HG03139 (cell line): ENCODE data around the gene CHST8.

ENCODE experiments used
- ATAC-seq: cut with Tn5 transposase; IDR thresholded peaks from one replicate; pipeline ENCODE4 v1.9.1; 2021; ENCODE audit not compliant: unreplicated experiment

Gene CHST8

DNA sequence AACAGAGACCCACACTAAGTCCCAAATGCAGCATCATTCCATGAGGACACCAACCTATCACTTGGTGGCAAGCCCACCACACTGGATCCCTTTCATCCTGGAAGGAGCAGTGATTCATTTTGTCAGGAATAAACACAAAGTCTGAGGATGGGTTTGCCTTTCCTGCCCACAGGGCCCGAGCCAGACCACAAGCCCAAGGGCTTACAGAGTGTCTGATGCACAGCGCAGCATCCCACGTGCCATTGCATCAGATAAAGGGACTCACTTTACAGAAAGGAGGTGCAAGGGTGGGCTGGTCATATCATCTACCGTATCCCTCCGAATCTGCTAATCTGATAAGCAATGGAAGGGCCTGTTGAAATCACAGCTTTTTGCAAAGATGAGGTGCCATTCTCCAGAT is 162.7 kb downstream of the CHST8 start:
- ATAC-seq = no peak

DNA sequence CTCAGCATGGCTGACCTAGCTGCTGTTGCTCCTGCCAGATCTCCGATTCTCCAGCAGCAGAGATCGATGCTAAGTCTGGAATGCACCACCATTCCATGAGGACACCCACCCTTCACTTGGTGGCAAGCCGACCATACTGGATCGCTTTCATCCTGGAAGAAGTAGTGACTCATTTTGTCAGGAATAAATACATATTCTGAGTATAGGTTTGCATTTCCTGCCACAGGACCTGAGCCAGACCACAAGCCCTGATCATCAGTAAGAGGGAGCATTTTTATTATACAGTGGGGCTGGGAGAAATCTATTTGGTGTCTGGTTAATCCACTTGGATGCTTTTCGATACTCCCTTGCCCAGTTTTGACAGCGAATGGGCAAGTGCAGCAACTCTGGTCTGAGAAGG is 164.0 kb downstream of the CHST8 start:
- no peak for ATAC-seq

DNA sequence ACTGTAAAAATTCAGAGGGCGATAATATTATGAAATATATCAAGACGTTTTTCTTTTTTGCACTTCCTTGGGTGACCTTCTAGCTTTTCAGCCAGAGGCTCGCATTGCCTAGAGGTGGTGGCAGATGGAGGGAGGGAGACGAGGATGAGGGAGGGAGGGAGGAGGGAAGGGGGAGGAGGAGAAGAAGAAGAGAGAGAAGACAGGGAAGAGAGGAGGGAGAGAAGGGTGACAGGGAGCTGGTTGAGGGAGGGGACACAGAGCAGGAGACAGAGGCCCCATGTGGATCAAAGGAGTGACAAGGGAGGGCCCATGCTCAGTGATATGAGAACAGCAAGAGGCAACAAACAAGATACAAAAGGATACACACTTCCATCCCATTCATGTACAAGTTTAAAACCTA is 166.9 kb downstream of the CHST8 start:
- no peak for ATAC-seq

DNA sequence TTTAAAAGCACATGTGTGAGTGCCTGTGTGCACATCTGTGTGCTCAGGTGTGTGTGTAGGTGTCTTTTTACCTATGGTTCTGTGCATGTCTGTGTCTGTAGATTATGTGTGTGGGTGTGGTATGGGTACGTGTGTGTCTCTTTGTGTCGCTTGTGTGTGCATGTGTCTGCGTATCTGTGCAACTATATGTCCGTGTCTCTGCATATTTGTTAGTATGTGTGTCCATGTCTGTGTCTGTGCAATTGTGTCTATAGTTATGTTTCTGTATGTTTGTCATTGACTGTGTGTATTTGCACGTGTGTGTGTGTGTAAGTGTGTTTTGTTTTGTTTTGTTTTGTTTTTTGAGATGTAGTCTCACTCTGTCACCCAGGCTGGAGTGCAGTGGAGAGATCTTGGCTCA is 167.6 kb downstream of the CHST8 start:
- ATAC-seq = no peak

DNA sequence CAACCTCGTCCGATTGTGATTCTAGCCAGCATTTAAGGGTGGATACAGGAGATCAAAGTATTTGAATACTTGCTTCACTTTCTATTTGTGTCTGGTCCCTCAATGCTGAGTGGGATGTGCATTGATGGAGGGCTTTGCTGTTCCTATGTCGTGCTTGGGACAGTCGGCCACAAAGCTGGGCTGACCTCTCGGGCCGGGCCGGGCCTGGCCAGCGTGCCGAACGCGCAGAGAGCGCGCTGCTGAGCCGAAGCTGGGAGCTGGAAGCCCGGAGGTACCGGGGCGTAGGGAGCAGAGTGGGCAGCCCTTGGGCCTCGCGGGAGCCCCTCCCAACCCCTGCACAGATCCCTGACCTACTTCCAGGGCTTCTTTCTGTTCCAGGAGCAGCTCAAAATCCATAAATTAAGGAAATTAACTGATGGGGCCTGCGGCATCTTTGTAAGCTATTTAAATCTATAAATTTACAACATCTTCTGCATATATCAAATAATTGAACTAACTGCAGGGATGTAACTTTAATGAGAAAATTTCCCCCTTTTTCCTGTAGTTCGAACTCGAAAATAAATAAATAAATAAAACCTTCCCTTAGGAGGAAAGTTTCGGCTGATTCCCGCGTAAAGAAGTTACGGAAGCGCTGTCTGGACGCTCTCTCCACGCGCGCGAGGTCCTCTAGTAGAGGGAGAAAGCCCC is 173.1 kb downstream of the CHST8 start:
- ATAC-seq = no peak

DNA sequence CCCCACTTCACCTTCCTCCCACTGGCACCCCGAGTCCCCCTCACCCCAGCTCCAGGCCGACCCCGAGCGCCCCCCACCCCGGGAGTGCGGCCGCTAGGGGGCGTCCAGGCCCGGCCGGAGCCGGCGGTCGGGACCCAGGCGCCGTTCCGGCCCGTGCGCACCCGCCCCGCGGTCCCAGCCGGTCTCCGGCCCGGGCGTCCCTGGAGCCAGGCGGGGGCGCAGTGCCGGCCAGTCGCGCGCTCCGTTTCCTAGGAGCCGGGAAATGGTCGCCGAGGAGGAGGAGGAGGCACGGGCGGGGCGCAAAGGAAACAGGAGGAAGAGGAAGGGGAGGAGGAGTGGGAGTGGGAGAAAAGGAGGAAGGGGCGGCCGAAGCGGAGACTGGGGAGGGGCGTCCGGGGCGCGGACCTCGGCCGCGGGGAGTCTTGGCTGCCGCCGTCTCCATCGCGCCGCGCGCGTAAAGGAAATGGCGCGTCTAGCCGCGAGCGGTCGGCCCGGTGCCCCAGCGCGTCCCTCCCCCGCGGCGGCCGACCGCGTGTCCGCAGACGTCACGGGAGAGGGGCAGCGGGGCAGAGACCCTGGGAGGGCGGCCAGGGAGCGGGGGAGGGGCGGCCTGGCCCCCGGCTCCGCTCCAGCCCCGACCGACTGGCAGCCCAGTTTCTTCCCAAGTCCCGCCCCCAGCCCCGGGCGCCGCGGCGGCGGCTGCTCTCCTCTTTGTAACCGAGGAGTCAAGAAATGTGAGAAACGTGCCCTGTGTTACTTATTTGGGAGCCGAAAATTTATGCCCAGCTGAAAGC is 173.8 kb downstream of the CHST8 start:
- ATAC-seq = no peak

DNA sequence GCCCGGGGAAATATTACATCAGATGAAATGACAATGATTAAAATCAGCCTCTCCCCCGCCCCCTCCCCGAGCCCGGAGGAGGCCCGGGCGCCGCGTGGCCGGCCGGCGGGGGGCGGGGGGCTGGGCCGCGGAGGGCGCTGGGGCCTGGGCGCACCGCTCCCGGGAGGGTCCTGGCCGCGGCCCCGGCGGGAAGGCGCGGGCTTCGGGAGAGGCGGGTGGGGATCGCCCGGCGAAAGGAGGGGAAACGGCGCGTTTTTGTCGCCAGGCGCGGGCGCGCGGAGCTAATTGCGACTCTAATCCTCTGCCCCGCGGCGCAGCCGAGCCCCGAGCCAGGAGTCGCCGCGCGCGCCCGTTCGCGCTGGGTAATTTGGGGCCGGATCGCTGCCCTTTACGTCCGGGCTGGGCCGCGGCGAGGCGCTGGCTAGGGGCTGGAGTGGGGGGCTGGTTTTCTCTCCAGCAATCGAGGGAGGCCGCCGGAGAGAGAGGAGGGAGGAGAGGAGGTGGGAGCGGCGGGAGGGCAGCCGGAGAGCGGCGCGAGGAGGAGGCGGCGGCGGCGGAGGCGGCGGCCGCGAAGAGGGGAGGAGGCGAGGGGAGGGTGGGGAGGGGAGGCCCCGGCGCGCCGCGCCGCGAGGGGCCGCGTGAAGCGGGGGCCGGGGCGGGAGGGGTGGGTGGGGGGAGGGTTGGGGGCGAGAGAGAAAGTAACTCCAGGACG is 174.6 kb downstream of the CHST8 start, which contains the start of gene KCTD15:
Gene KCTD15 (plus strand): TSS at position 707 of the 712 bp plus-strand sequence. CDS start 3,585 bp downstream, outside the sequence.
- ATAC-seq = no peak

DNA sequence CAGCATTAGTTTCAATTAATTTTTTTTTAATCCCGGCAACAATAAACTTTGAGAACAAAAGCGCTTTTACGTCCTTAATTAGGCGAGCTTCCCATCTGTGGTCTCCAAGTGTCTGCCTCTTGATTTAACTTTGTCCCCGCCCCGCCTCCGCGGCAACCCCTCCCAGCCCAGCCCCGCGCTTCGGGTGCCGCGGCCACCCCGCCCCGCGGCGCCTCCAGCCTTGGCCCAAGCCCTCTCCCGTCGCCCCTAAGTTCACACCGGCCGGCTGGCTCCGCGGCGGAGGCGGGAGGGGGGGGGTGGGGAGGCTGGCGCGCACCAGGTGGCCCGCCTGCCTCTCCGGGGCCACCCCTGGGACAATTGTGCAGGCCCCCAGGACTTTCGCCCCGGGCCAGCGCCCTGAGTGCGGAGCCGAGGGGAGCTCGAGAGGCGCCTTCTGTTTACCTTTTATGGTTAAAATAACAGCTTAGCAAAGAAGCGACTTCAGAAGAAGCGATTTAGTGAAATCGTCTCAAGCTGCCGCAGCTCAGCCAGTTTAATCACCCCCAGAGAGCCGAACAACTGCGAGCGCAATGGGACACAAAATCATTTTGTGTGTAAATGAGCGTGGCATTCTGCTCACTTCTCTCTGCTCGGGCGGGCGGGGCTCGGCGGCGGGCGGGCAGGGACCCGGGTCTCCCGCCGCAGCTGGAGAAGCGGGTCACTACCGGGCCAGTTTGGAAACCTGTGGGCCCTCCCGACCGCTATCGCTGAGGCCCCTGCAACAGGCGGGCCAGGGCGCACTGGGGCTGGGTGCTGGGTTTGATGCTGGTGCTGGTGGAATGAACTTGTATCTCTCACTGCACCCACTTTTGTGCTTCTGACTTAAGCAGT is 176.3 kb downstream of the CHST8 start:
- no peak for ATAC-seq

DNA sequence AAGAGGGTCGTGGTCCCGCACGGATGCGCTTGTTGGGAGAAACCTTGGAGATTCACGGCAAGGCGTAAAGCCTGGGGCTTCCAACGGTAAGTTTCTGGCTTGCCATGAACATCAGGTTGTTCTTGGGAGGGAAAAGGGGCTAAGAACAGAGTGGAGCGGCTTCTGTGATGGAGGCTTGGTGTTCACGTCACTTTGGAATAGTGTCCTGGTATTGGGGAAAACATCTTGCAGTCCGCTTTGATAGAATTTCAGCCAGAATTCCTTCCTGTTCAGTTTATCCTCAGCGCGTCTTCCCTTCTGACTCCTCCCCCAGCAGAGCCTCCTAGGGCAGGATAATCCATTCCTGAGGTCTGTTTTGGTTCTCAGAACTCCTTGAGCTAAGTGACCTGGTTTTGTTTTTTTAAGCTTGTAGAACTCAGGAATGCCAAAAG is 176.9 kb downstream of the CHST8 start:
- no peak for ATAC-seq

DNA sequence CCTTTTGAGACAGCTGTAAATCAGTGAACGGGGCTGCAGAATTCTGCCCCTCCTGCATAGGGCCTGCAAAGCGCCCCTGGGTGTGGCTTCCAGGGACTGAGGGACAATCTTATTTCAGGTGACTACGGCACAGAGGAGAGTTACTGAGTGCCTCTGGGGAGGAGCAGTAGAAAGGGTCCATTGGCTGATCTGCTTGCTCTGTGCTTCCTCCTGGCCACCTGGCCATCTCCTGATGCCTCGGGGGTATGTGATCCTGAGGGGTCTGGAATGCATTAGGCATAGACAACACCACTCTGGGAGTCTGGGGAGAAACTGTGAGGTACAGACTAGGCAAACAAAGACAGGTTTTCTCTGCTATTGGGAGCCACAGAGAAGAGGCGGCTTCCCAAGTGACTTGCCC is 177.7 kb downstream of the CHST8 start:
- no peak for ATAC-seq

DNA sequence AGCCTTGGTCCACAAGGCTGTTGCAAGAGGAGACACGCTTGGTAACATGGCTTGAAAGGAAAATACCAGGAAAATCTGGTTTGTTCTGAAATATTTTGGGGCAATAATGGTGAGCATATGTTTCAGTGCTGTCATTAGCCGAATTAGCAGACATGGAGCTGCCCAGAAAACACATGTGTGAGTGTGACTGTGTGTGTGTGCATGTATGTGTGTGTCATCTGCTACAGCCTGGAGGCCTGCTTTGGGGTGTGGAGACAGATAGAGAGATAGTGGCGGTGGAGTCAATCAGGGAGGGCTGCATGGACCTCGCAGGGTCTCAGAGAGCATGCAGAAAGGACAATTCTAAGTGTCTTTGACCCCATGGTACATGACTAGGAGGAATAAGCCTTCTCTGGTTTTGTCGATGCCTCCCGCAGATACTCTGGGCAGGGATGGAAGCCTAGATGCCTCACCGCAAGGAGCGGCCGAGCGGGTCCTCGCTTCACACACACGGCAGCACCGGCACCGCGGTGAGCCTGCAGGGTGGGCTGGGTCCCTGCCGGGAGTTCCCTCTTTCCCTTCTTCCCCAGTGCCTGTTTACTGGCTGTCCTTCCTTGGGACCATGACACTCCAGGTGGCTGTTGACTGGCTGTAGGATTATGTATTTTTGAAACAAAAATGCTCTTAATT is 178.4 kb downstream of the CHST8 start:
- no peak for ATAC-seq

DNA sequence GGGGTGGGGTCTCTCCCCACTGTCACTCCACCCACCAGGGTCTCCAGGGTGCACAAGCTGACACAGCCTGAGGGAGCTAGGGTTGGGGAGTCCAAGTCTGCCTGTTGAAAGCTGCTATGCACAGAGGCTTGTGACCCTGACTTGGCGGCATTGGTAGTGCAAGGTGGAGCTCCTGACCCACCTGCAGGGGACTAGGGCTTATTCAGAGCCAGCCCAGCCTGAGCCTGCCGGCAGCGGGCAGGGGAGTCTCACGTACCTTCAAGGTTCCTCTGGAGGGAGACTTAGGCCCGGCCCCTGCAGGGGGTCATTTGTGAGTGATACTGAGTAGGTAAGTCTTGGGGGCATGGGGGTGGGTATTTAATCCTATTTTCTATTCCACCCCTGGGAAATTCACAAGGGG is 179.7 kb downstream of the CHST8 start:
- ATAC-seq = no peak

DNA sequence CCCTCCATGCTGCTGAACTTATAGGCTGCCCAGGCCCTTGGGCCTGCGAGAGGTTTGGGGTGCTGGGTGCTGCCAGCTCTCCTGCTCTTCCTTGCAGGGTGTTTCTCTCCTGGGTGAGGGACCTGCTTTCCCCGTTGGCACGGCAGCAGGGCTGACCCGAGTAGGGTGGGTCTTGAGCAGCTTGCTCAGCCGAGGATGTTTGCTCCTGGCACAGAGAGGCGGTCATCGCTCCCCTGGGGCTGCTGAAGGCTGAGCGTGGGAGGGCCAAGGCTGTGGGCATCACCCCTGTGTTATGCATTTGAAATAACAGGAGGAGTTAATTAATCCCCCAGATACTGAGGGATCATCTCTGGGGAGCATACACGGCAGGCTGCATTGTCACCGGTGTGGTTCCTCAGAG is 180.2 kb downstream of the CHST8 start:
- ATAC-seq = no peak

DNA sequence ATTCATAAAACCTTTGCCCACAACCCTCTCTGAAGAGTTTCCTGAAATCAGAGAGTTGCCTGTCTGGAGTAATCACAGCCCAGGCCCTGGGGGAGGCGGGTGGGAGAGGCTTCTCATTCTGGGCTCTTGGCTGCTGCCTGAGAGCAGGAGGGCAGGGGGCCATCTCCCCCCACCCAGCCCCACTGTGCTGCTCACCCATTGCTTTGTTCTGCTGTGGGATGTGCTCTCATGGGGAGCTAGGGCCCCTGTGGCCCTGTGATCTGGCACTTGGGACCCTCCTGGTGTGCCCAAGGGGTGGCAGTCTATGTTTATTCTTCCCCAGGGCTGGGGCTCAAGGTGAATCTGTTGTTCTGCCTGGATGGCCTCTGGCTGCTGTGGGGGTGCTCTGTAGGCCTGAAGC is 181.0 kb downstream of the CHST8 start:
- no peak for ATAC-seq

DNA sequence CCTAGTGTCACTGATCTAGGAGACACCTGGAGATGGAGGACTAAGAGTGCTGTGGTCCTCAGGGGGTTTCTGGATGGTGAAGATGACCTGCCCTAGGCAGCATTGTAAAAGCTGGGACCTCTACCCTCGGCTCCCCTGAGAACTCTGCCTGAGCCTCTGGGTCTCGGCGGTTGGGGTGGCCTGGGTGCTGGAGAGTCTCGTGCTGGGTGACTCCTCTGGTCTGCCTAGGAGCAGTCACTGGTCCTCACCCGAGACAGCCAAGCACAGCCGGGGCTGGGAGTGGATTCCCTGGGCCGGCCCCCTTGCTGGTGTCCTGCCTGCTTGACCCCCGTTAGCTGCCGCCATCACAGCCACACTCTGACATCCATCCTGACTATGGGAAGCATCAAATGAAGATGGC is 181.6 kb downstream of the CHST8 start:
- no peak for ATAC-seq

DNA sequence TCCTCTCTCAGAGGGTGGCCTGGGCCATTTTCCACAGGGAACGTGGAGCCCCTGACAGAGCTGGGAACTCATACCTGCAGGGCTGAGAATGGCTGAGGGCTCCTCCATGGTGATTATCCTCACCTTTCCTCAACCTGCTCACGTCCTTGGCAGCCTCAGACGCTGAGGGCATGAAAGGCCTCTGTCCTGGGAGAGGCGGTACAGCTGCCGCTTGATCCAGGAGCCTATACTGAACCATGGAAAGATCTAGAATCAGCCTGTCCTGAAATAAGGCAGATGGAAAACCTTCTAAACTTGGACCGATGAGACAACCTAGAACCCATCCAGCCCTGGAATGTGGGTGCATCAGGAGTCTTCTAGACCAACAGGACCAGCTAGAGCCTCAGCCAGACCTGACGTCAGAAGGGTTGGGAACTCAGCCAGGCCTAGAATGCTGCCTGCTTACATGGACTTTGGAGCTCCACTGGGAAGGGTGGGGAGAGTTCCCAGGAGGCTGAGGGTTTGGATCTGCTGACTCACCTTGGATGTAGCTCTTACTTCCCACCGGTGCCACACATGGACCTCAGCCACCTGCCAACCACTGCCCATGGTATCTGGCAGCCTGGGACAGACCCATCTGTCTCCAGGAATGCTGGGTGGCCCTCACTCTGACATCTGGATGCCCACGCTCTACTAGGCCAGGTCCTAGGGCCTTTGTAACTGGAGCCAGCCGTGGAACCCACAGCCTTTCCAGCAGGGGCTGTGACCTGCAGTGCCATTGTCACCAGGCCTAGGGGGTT is 182.5 kb downstream of the CHST8 start:
- ATAC-seq = no peak

DNA sequence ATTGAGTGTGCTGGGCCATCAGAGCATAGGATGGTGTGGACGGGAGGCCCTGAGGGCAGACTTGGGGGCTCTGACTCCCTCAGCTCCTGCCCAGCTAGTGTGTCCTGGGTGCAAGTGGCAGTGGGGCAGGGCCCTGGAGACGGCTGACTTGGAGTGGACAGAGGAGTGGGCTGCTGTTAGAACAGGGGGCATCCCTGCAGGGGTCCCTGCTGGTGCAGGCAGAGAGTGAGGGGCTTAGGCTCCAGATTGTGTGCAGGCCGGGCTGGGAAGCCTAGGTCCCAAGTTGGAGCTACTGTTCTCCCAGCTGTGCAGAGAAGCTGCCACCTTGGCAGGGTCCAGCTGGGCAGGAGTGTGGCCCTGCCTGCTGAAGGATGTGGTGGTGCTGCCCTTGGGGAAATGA is 183.6 kb downstream of the CHST8 start:
- no peak for ATAC-seq

DNA sequence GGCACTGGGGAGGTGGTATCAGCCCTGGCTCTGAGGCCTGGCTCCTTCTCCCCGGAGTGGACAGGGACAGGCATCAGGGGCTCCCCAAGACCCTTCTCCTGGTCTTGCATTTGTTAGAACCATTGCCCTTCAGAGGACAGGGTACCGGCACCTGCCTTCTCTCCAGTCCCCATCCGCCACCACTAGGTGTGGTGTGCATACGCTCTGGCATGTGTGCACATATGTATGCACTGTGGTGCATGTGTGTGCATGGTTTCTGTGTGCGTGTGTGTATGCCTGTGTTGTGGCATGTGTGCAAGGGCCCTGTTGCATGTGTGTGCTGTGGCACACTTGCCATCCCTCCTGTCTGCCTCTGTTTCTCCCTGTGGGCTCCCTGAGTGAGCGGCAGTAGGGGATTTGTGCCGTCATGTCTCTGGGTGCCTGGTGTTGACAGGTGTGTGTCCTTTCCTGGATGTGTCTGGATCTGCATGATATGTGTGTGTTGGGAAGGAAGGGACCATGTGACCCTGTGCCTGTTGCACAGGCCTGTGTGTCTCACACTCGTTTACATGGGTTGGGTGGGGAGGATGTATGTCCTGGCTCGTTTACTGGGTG is 184.2 kb downstream of the CHST8 start:
- no peak for ATAC-seq

DNA sequence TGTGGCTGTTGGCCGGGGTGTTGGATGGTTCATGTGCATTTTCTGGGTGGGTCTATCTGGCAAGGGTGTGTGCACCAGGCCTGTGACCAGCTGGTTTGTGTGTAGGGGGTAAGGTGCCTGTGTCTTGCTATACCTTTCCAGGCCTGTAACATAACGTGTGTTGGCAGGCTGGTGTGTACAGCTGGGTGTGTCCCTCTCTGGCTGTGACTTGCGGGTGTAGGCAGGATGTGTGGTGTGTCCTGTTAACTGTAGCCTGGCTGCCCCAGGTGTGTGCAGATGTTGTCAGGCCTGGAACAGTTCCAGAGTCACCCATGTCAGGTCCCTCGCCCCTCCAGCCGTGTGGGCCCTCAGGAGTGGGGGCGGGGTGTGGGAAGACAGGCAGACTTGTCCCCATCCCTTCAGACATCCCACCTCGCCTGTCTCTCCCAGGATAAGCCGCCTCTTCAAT is 184.7 kb downstream of the CHST8 start:
- ATAC-seq = no peak
